Stimulated activated CD4-positive, alpha-beta T cell treated with anti-CD3 and anti-CD28 coated beads, Interleukin-12 subunit alpha, Interleukin-12 subunit beta, amount 100 ng/mL, for 48 hours (primary cell): ENCODE results near the gene ANGPTL2.

Experiments
- DNase-seq, 3 donors: peaks; one replicate each; pipeline ENCODE4 v3.0.0-alpha.2; 2020; ENCODE audit warnings: low read depth in 2 of 3, low spot score in 1 of 3

ANGPTL2 gene

DNA sequence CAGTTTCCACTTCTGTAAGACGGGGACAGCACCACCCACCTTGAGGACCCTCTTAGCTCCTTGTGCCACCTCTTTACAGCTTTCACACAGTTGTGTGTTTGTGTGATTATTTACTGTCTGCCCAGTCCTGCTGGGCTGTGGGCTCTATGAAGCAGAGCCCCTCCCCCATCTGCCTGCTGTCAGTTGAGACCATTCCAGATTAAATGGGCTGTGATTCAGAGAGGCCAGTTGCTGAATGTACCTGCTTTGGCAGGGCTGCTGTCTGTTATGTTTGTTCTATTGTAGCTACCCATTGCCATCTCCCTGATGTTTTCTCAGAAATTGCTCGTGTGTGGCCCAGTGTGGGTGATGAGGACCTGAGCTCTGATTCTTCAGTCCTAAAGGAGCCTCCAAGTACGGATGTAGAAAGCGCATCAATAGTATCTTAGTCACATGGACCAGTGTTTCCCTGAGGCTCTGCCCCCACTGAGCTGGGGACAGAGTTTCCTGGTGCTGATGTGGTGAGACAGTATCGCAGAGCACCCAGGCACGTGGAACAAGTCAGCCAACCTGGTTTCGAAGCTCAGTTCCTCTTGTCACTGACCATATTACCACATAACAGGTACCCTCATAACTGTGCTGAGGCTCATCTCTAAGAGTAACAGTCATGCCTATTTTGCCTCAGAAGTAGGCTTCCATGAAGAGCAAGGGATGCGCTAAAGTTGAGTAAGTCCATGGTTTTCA lies 3.7 kb downstream of the ANGPTL2 start:
- DNase-seq, result no peak

DNA sequence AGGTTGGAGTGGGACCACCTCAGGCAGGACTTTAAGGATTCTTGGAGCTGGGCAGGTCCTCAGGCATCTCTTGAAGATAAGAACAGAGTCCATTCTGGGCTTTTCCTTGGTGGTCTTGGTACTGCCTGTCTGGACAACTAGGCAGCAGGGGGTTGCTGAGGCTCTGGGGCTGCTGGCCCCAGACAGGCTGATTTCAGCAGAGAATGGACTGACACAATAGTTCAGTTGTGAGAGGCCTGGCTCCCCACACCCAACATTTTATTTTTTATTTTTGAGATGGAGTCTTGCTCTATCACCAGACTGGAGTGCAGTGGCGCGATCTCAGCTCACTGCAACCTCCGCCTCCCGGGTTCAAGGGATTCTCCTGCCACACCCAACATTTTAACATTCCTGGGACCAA lies 4.6 kb downstream of the ANGPTL2 start:
- no peak for DNase-seq

DNA sequence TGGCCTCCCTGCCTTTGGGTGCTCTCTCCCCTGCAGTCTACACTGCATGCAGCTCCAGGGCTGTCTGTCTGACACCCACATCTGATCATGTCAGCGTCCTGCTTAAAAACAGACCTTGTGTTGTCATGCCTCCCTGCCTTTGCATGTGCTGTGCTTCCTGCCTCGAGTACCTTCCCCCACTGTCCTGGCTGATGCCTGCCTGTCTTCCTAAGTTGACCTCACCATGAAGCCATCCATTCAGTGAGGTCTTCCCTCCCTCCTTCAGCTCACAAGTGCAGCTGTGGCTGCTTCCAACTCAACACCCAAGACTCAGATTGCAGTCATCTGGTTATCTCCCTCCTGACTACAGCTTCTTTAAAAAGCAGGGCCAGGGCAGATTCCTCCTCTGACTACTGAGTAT lies 5.5 kb downstream of the ANGPTL2 start:
- no peak for DNase-seq

GRCh38 chr9:127116088-127116726 lies 6.2 kb downstream of the ANGPTL2 start:
- DNase-seq, result no peak

GRCh38 chr9:127114606-127115005 lies 7.8 kb downstream of the ANGPTL2 start:
- no peak for DNase-seq

- no peak for DNase-seq
Observed at GRCh38 chr9:127113191-127113972, 9.1 kb downstream of the ANGPTL2 start.

- DNase-seq, result no peak
Observed at GRCh38 chr9:127112735-127113161, 9.7 kb downstream of the ANGPTL2 start.

DNA sequence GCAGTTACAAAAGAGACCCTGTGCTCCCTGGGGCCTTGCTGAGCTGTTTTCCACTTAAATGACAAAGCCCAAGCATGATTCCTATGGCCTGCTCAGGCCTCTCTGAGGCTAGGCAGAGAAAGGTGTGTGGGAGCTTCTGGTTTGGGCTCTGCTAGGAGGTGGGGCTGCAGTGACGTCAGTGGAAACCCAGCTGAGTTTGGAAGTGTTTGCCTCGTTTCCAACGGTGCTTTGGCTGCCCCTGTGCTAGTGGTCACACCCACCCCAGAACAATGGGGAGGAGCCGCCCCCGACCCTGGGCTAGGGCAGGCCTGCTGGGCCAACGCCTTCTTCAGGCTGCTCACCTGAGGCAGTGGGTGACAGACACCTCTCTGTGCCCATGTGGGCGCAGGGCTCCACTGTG lies 10.4 kb downstream of the ANGPTL2 start:
- DNase-seq, result no peak

DNA sequence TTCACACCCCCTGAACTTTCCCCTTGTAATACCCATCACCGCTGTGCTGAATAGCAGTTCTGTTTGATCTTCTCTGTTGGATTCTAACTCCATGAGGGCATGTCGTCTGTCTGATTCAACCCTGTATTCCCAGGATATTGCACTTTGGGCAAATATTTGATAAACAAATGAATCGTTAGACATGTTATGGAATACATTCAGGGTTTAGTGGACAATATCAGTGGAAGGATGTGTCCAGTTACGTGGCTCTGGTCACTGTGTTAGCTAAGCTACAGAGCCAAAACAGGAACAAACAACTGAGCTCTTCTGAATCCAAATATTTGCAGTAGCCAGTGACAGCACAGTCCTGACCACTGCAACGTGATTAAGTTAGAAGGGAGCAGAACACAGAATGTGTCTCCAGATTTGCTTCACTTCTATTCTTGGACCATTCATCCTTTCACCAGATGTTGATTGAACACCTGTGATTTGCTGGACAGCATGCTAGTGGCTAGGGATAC lies 13.2 kb downstream of the ANGPTL2 start:
- DNase-seq, result no peak

DNA sequence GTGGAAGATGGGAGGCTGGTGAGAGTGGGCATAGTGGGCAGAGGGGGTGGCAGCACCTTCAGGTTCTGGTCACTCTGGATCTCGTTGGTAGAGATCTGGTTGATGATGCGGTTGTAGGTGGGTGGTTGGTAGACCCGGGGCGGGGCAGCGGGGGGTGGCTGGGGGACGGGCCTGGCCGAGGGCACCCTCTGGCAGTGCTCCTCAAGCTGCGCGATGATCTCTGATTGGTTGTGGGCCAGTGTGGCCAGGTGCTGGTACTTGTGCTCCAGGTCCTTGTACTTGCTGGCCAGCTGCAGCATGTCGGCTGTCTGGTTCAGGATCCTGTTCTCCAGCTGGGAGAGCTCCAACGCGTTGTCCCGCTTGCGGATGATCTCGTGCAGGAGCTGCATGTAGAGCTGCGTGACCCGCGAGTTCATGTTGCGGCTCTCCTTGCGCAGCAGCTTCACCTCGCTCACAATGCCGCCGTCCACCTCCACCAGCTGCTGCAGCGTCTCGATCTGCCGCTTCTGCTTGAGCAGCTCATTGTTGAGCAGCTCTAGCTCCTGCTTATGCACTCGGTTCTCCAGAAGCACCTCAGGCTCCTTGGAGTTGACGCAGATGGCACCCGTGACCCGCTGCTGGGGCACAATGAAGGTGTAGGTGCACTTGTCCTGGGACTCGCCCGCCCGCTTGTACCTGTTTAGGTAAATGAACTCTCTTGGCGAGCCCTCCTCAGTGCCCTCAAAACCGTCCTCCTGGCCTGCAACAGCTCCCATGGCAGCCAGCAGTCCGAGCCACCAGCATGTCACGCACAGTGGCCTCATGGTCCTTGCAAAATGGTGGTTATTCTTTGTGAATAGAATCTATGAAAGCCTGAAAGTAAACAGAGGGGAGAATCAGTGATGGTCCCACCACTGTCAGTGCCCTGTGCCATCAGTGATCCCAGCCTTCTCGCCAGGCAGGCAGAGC lies 14.2 kb downstream of the ANGPTL2 start:
- no peak for DNase-seq

DNA sequence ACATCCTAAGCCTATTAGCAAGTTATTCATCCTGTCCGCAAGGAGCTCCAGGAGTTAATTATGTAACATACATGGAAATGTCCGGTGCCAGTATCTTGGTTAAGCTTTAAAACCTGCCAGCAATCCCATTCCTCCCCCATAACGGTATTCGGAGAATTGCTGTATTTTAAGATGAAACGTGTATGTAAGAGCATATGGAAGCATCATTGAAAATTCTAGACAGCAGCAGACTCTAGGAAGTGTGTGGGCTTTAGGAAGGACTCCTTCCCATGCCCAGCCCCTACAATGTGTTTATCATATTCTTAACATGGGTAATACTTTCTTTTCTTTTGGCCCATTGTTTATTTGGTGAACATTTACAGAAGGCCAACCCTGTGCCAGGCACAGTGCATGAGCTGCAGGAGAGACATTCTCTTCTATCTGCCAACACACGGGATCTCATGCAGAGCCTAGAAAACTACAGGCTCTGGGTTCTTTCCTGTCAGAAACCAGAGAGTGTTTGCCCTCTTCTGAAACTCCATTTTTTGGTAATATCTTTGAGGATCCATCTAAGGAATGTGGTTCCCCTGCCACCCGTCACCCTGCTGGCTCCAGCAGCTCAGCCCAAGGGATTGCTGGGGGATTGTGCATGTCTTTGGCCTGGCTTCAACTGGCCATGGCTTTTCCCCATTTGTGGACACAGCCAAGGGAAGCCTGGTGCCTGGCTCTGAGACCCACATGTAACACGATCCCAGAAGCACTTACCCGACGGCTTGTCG lies 15.1 kb downstream of the ANGPTL2 start:
- DNase-seq, result no peak

DNA sequence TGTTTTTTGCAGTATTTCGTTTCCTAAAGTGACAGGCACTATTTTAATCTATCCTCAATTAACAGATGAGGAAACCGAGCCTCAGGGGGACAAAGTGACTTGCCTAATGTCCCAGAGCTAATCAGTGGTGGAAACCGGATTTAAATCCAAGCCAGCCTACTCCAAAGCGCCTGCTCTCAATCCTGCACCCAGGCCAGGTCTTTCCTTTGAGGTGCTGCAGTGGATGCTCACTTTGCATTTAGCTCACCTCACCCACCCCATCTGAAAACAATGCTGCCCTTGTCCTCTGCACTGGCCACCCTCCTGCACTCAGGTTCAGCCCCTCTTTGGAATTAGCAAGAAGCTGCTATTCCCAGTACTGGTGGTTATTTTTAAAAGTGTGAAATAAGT lies 16.0 kb downstream of the ANGPTL2 start:
- DNase-seq, result no peak

GRCh38 chr9:127105805-127106465 lies 16.5 kb downstream of the ANGPTL2 start:
- DNase-seq, result no peak

DNA sequence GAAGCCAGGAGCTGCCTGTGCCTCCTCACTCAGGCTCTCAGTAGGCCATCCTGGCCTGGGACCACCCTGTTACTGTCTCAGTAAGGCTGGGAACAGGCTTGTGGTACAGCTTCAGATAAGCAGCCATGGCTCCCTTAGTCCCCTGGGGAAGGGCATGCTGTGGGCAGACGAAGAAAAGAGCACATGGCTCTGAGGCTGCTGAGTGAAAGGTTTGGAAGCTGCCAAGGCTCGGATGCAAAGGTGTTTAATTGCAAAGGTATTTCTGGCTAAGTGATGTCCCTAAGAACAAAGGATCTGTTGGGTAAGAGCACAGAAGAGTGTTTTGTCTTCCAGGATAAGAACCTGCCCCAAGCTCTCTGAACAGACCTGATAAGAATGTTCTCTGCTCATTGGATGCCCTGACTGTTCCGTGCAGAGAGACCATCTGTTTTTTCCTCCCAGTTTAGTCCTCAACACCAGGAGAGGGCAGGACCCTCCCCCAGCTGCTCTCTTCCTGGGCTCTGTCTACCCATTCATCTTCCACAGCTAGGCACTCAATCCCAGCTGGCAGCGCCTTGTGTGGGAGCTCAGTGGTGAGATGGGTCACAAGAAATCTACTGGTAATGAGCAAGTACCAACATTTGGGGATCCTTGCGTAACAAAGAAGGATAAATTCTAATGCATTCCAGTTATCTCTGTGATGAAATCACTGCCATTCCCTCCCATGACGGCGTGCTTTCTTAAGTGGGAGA lies 17.7 kb downstream of the ANGPTL2 start:
- DNase-seq, result no peak

DNA sequence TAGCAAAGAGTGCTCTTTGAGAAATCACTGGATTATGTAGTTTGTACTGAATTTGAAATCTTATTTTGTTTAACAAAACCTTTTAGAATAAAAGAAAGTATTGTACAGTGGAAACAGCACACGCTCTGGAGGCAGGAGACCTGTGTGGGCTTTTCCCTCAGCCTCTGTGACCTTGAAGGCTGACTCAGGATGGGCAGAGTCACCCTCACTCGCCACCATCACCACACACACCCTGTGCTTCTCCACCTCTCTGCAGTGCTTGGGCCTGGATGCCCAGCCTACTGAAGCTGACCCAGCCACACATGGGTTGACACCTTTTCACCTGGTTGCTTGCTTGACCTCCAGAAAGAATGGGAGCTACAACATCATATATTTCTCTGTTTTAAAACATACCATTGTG lies 19.6 kb downstream of the ANGPTL2 start:
- no peak for DNase-seq

DNA sequence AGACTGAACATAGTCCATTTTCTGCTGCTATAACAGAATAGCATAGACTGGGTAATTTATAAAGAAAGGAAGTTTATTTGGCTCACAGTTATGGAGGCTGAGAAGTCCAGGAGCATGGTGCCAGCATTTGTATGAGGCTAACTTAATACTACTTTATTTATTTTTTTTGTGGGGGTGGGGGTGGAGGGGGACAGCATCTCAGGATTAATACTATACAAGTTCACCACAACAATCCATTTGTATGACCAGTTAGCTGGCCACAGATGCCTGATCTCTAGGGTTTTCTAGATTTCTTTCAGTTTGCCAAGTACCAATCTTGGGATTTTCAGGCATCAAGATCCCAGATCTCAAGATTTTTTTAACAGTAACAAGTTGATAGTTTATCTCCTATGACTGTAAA lies 20.3 kb downstream of the ANGPTL2 start:
- no peak for DNase-seq

DNA sequence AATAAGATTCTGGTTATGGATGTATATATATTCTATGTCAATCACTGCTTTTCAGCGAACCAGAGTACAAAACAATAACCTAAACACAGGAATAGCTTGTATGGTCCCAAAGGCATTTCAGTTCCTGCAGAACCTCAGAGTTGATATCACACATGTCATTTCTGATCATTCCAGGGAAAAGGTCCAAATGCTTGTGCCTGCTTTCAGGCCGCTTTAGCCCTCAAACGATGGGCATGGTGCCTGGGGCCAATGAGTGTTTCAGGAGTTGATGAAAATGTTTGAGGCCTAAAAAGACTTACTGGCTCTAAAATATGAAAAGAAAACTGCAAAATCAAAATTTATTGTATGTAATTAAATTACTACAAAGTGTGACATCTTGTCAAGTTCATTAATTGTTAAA lies 22.8 kb downstream of the ANGPTL2 start:
- no peak for DNase-seq

GRCh38 chr9:127098916-127099553 lies 23.4 kb downstream of the ANGPTL2 start:
- DNase-seq, result no peak
